CD4-positive, alpha-beta memory T cell (primary cell): ENCODE data around the gene PPP1R12B. TPM values are rescaled to one million over a fixed set of nuclear protein-coding genes. Genes with fewer than 3 reads are reported as not detected.

Source experiments
- CTCF ChIA-PET: fragments of 350-600 bp; sonication (Branson Sonifier 250); formaldehyde crosslinking; loops from one replicate; lab custom pipeline; 2021; ENCODE audit warnings: inconsistent platforms; ENCODE audit not compliant: partially characterized antibody; lab: Charles Lee
- POLR2A ChIA-PET: fragments of 350-600 bp; sonication (Branson Sonifier 250); formaldehyde crosslinking; loops from one replicate; lab custom pipeline; 2021; ENCODE audit not compliant: partially characterized antibody; lab: Charles Lee
- DNase-seq, 5 donors: peaks; one replicate each; pipeline versions ENCODE4 v3.0.0 to v3.0.0-alpha.2; 2020 to 2022; ENCODE audit warnings: mixed read lengths in 1 of 5
- H3K27ac ChIP-seq: one replicate; pipeline ENCODE4 v1.7.0; 2013; ENCODE audit warnings: low read depth, low read length
- H3K27me3 ChIP-seq: 2 replicates; pipeline ENCODE4 v1.7.0; 2013; ENCODE audit warnings: mild to moderate bottlenecking, low read length, moderate library complexity; ENCODE audit not compliant: insufficient read depth
- H3K36me3 ChIP-seq: 2 replicates; pipeline ENCODE4 v1.7.0; 2013; ENCODE audit warnings: mild to moderate bottlenecking, low read length, moderate library complexity; ENCODE audit not compliant: insufficient read depth
- H3K4me1 ChIP-seq: 2 replicates; pipeline ENCODE4 v1.7.0; 2013; ENCODE audit warnings: mild to moderate bottlenecking, low read length, moderate library complexity; ENCODE audit not compliant: insufficient read depth
- H3K4me3 ChIP-seq, 2 donors: one replicate each; pipeline ENCODE4 v1.7.0; 2013; ENCODE audit warnings: low read length in 2 of 2, mild to moderate bottlenecking in 1 of 2
- H3K9me3 ChIP-seq, 2 donors: one replicate each; pipeline ENCODE4 v1.7.0; 2013; ENCODE audit warnings: low read length in 2 of 2, control low read depth in 1 of 2; ENCODE audit not compliant: control insufficient read depth in 1 of 2
- H3K27ac Mint-ChIP-seq, 7 donors: one replicate each; pipeline ENCODE4 v1.8.0; 2020 to 2021; ENCODE audit warnings: mixed read lengths in 7 of 7, mild to moderate bottlenecking in 6 of 7, inconsistent platforms in 3 of 7, moderate library complexity in 3 of 7
- H3K27me3 Mint-ChIP-seq, 2 donors: one replicate each; pipeline ENCODE4 v1.8.0; 2020 to 2021; ENCODE audit warnings: mixed read lengths in 2 of 2
- H3K36me3 Mint-ChIP-seq, 2 donors: one replicate each; pipeline ENCODE4 v1.8.0; 2020 to 2021; ENCODE audit warnings: mixed read lengths in 2 of 2, inconsistent platforms in 1 of 2, mild to moderate bottlenecking in 1 of 2
- H3K4me1 Mint-ChIP-seq, 4 donors: one replicate each; pipeline ENCODE4 v1.8.0; 2020 to 2021; ENCODE audit warnings: mixed read lengths in 4 of 4, mild to moderate bottlenecking in 1 of 4
- H3K4me3 Mint-ChIP-seq, 8 donors: one replicate each; pipeline ENCODE4 v1.8.0; 2020 to 2021; ENCODE audit warnings: mixed read lengths in 8 of 8, mild to moderate bottlenecking in 7 of 8, moderate library complexity in 6 of 8, inconsistent platforms in 3 of 8
- H3K9me3 Mint-ChIP-seq, 8 donors: one replicate each; pipeline ENCODE4 v1.8.0; 2020 to 2021; ENCODE audit warnings: mixed read lengths in 8 of 8, mild to moderate bottlenecking in 5 of 8, inconsistent platforms in 3 of 8, moderate library complexity in 1 of 8
- intact Hi-C: fragments of 100-400 bp; cut with micrococcal nuclease; formaldehyde crosslinking; loops from one replicate; pipeline ENCODE4 v1.15.1; 2023
- polyA plus RNA-seq, 2 donors: library from polyadenylated mRNA; unstranded; fragments of 300-500 nt; fragmentation: Illumina TruSeq; gene quantifications; one replicate each; pipeline ENCODE4 v1.2.3, GENCODE V29; 2021
- total RNA-seq, 2 experiments: library from RNA; stranded (reverse); gene quantifications; one replicate each; pipeline ENCODE4 v1.2.3, GENCODE V29; 2021

Gene PPP1R12B
- total and polyA plus RNA-seq, 4 experiments from 2014 or later = 1.9 to 33.7 (median 17.0) TPM

DNA sequence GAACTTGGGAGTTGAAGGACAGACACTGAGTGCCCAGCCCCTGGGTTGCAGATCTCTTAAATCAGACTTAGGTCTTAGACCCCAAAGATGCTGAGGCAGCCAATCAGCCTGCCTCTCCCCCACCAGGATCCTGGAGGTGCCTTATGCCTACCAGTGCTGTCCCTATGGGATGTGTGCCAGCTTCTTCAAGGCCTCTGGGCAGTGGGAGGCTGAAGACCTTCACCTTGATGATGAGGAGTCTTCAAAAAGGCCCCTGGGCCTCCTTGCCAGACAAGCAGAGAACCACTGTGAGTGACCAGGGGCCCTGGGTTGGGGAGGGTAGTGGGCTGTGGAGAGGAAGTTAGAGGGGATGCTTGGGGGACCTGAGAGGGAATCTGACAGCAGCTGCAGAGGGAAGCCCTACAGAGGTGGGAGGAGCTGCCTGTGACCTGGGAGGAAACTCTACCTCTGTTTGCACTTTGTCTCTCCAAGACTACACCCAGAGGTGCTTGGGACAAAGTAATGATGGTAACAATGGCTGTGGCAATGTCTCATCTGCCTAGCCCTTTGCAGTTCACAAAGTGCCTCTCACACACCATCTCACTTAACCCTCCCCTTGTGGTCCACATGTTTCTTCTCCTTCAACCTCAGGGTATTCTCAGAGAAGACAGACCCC, 38.3 kb upstream of the PPP1R12B start:
- Mint-ChIP-seq H3K9me3 (no peaks in the 10 kb centered on the region), H3K36me3 (no peaks in the 10 kb centered on the region), H3K4me1 (peaks cover 0 to 2% (median 0%) of the 10 kb centered on the region in 4 donors), H3K4me3 (no peak overlapping the region), H3K27ac (peak overlapping the region in 1 of 7 donors; percentile 50), H3K27me3 (no peaks in the 10 kb centered on the region)
- no peak for DNase-seq
- CTCF ChIA-PET = interaction anchor here (1.1 to 1.7 kb wide), 2 partner anchors 117 to 410 kb away, joined by 3 to 4 read pairs; no protein-coding TSS in a partner anchor
- no peaks in the 10 kb centered on the region for H3K36me3 ChIP-seq
- no peaks in the 10 kb centered on the region for H3K27me3 ChIP-seq
- H3K4me1 ChIP-seq = no peaks in the 10 kb centered on the region
- intact Hi-C loops = no loop called here
- POLR2A ChIA-PET = no interaction called here
- no peak overlapping the region for H3K4me3 ChIP-seq
- H3K9me3 ChIP-seq = no peaks in the 10 kb centered on the region
- H3K27ac ChIP-seq = no peak overlapping the region

DNA sequence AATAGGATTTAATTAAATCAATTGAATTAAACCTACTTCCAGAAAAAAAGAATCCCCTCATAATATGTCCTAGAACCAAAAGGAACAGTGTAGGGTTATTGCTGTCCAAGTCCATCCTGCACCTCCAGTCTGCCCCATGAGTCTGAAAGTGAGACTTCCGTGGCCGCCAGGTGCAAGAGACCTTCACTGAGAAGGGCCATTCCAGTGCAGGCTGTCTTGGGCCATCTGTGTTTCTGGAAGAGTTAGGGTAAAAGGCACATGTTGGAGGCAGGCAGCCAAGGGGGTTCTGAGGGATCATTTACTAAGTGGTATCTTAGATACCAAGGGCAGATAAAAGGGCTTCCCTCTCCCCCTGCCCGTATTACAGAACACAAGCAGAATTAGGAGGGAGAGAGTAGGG, 37.8 kb upstream of the PPP1R12B start:
- Histone ChIP-seq H3K4me1 (no peaks in the 10 kb centered on the region), H3K27ac (no peak overlapping the region), H3K4me3 (no peak overlapping the region), H3K27me3 (no peaks in the 10 kb centered on the region), H3K9me3 (no peaks in the 10 kb centered on the region), H3K36me3 (no peaks in the 10 kb centered on the region)
- intact Hi-C loops = no loop called here
- H3K27me3 Mint-ChIP-seq = peaks cover 0 to 3% of the 10 kb centered on the region in 2 donors
- ChIA-PET POLR2A (no interaction called here), CTCF (interaction anchor here (1.9 kb wide), 1 partner anchor 118 kb away, joined by 8 read pairs; the partner anchor contains the start of gene LGR6)
- no peak overlapping the region for H3K27ac Mint-ChIP-seq
- H3K36me3 Mint-ChIP-seq = no peaks in the 10 kb centered on the region
- no peak overlapping the region for H3K4me3 Mint-ChIP-seq
- no peak for DNase-seq
- H3K9me3 Mint-ChIP-seq = no peaks in the 10 kb centered on the region
- H3K4me1 Mint-ChIP-seq = peaks cover 0 to 4% (median 0%) of the 10 kb centered on the region in 4 donors

DNA sequence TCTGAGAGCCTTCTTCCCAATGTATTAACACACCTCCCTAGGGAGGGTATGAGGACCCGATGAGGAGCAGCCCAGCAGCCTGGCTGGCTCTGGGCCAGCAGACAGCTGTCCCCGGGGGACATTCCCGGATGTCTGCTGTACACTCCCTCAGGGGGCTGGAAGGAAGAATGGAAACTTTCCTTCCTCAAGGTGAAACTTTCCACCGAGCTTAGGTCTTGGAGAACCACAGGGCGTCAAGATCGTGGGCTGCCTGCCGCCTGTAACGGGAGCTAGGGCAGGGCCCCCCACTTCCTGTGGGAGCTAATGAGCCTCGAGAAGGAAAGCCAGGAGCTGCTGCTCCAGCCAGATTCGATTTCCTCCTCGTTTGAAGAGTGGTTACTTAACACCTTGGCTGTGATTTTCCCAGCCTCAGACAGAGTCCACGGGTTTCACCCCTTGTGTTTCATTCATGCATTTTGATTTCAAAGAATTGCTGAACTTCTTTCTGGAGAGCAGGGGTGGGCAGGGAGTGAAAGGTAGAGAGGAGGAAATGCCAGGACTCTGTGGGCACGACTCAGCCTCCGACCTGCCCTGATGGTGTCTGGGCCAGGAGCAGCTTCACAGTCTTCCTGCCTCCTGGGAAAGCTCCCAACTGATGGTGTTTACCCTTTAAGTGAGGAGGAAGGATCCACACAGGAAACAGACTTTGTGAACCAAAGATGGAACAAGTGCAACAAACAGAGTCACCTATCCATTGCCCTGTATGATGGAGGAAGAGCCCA, 36.4 kb upstream of the PPP1R12B start:
- Histone ChIP-seq H3K27ac (no peak overlapping the region), H3K4me3 (no peak overlapping the region), H3K4me1 (no peaks in the 10 kb centered on the region), H3K27me3 (no peaks in the 10 kb centered on the region), H3K9me3 (no peaks in the 10 kb centered on the region), H3K36me3 (no peaks in the 10 kb centered on the region)
- DNase-seq = no peak
- ChIA-PET CTCF (interaction anchor here (1.0 to 7.3 kb wide), 5 partner anchors 9 to 157 kb away, joined by 3 to 78 read pairs (median 5); partner anchors contain the start of gene LGR6), POLR2A (no interaction called here)
- peak overlapping the region in 2 of 7 donors; percentile 6 to 12 for H3K27ac Mint-ChIP-seq
- peaks cover 0 to 4% of the 10 kb centered on the region in 2 donors for H3K27me3 Mint-ChIP-seq
- intact Hi-C loops = no loop called here
- no peaks in the 10 kb centered on the region for H3K36me3 Mint-ChIP-seq
- no peak overlapping the region for H3K4me3 Mint-ChIP-seq
- H3K4me1 Mint-ChIP-seq = peaks cover 0 to 4% (median 0%) of the 10 kb centered on the region in 4 donors
- no peaks in the 10 kb centered on the region for H3K9me3 Mint-ChIP-seq

DNA sequence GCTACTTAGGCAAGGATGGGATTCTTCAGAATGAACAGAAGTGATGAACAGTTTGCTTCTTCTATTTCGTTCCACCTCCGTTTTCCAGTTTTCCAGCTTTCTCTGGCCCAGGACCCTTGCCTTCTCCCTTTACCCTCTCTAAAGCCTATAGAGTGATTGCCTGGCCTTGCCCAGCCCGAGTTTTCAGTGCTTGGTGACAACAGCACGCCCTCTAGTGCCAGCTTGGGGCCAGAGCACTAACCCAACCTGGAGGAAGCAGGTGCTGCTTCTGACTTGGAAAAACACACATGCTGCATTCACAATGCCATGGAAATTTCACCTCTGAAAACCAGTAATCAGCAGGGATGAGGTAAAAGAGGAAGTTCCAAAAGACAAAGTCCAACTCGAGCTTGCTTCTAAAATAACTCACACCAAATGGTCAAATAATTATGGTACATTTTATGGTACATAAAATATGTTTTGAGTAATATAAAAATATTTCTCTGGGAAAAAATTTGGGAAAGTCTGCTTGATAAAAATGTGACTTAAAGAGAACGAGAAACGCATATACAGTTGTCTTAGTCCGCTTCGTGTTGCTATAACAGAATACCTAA, 32.8 kb upstream of the PPP1R12B start:
- ChIA-PET POLR2A (no interaction called here), CTCF (interaction anchor here (0.9 to 7.3 kb wide), 12 partner anchors 8 to 126 kb away, joined by 3 to 78 read pairs (median 5); partner anchors contain the start of gene LGR6)
- Mint-ChIP-seq H3K27me3 (peaks cover 0 to 4% of the 10 kb centered on the region in 2 donors), H3K9me3 (no peaks in the 10 kb centered on the region), H3K4me3 (no peak overlapping the region), H3K27ac (peak overlapping the region in 2 of 7 donors; percentile 25 to 26), H3K4me1 (peaks cover 0 to 4% (median 0%) of the 10 kb centered on the region in 4 donors), H3K36me3 (no peaks in the 10 kb centered on the region)
- Histone ChIP-seq H3K4me1 (no peaks in the 10 kb centered on the region), H3K27ac (no peak overlapping the region), H3K4me3 (no peak overlapping the region), H3K36me3 (no peaks in the 10 kb centered on the region), H3K9me3 (no peaks in the 10 kb centered on the region), H3K27me3 (no peaks in the 10 kb centered on the region)
- intact Hi-C loops = loop anchor here (1.0 to 2.0 kb wide), 4 partner anchors 41 to 404 kb away; partner anchors contain the start of gene LGR6
- peak; percentile 59 to 72 (median 68) for DNase-seq

DNA sequence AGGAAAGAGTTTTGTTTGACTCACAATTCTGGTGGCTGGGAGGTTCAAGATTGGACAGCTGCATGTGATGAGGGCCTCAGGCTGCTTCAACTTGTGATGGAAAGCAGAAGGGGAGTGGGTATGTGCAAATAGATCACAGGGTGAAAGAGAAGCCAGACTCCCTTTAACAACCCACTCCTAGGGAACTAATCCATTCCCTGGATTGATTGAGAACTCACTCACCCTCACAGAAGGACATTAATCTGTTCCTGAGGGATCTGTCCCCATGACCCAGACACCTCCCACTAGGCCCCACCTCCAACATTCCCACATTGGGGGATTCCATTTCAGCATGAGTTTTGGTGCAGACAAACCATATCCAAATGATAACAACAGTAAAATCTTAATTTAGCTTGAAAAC, 32.3 kb upstream of the PPP1R12B start:
- Histone ChIP-seq H3K36me3 (no peaks in the 10 kb centered on the region), H3K4me3 (no peak overlapping the region), H3K4me1 (no peaks in the 10 kb centered on the region), H3K9me3 (no peaks in the 10 kb centered on the region), H3K27me3 (no peaks in the 10 kb centered on the region), H3K27ac (no peak overlapping the region)
- Mint-ChIP-seq H3K27ac (no peak overlapping the region), H3K9me3 (no peaks in the 10 kb centered on the region), H3K4me1 (peaks cover 0 to 4% (median 0%) of the 10 kb centered on the region in 4 donors), H3K27me3 (peaks cover 0 to 4% of the 10 kb centered on the region in 2 donors), H3K36me3 (no peaks in the 10 kb centered on the region), H3K4me3 (no peak overlapping the region)
- ChIA-PET CTCF (interaction anchor here (0.8 to 7.3 kb wide), 15 partner anchors 8 to 127 kb away, joined by 3 to 78 read pairs (median 4); partner anchors contain the start of gene LGR6), POLR2A (no interaction called here)
- no peak for DNase-seq
- intact Hi-C loops = no loop called here

DNA sequence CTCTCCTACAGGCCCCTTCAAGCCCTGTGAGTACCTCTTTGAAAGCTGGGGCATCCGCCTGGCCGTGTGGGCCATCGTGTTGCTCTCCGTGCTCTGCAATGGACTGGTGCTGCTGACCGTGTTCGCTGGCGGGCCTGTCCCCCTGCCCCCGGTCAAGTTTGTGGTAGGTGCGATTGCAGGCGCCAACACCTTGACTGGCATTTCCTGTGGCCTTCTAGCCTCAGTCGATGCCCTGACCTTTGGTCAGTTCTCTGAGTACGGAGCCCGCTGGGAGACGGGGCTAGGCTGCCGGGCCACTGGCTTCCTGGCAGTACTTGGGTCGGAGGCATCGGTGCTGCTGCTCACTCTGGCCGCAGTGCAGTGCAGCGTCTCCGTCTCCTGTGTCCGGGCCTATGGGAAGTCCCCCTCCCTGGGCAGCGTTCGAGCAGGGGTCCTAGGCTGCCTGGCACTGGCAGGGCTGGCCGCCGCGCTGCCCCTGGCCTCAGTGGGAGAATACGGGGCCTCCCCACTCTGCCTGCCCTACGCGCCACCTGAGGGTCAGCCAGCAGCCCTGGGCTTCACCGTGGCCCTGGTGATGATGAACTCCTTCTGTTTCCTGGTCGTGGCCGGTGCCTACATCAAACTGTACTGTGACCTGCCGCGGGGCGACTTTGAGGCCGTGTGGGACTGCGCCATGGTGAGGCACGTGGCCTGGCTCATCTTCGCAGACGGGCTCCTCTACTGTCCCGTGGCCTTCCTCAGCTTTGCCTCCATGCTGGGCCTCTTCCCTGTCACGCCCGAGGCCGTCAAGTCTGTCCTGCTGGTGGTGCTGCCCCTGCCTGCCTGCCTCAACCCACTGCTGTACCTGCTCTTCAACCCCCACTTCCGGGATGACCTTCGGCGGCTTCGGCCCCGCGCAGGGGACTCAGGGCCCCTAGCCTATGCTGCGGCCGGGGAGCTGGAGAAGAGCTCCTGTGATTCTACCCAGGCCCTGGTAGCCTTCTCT, 30.3 kb upstream of the PPP1R12B start:
- Histone ChIP-seq H3K27me3 (no peaks in the 10 kb centered on the region), H3K9me3 (no peaks in the 10 kb centered on the region), H3K36me3 (no peaks in the 10 kb centered on the region), H3K4me1 (no peaks in the 10 kb centered on the region), H3K4me3 (no peak overlapping the region), H3K27ac (no peak overlapping the region)
- POLR2A ChIA-PET = no interaction called here
- intact Hi-C loops = no loop called here
- CTCF ChIA-PET = interaction anchor here (0.5 to 7.3 kb wide), 6 partner anchors 12 to 163 kb away, joined by 3 to 78 read pairs (median 5); partner anchors contain the start of gene LGR6
- Mint-ChIP-seq H3K4me1 (peaks cover 0 to 2% (median 0%) of the 10 kb centered on the region in 4 donors), H3K4me3 (no peak overlapping the region), H3K9me3 (no peaks in the 10 kb centered on the region), H3K27me3 (peaks cover 0 to 4% of the 10 kb centered on the region in 2 donors), H3K36me3 (no peaks in the 10 kb centered on the region), H3K27ac (no peak overlapping the region)
- DNase-seq = no peak
